Mesenchymal stem cell (in vitro differentiated cells and primary cell): ENCODE results near the gene PGGT1B.

Source experiments
- DNase-seq: peaks from one replicate; pipeline ENCODE4 v3.0.0-alpha.2; 2013
- H2AFZ ChIP-seq: one replicate; pipeline ENCODE4 v1.6.1; 2013; ENCODE audit warnings: low read depth, mild to moderate bottlenecking, control low read depth, inconsistent platforms, low read length, moderate library complexity
- H2AK5ac ChIP-seq: 2 replicates; pipeline ENCODE4 v1.6.1; 2013; ENCODE audit warnings: low read length, moderate library complexity, mild to moderate bottlenecking, inconsistent platforms; ENCODE audit not compliant: severe bottlenecking
- H2BK120ac ChIP-seq: one replicate; pipeline ENCODE4 v1.6.1; 2013; ENCODE audit warnings: low read depth, mild to moderate bottlenecking, inconsistent platforms, low read length, moderate library complexity
- H2BK12ac ChIP-seq, 2 experiments: one replicate each; pipeline ENCODE4 v1.6.1; 2013; ENCODE audit warnings: inconsistent platforms in 2 of 2, low read length in 2 of 2, mild to moderate bottlenecking in 2 of 2, moderate library complexity in 2 of 2, control low read depth in 1 of 2
- H2BK15ac ChIP-seq: one replicate; pipeline ENCODE4 v1.6.1; 2013; ENCODE audit warnings: mild to moderate bottlenecking, low read depth, inconsistent platforms; ENCODE audit not compliant: poor library complexity, severe bottlenecking
- H2BK5ac ChIP-seq: 2 replicates; pipeline ENCODE4 v1.6.1; 2013; ENCODE audit warnings: low read depth, mild to moderate bottlenecking, low read length, control low read depth, inconsistent platforms; ENCODE audit not compliant: poor library complexity, severe bottlenecking
- H3K14ac ChIP-seq, 2 experiments: one replicate each; pipeline ENCODE4 v1.6.1; 2013; ENCODE audit warnings: inconsistent platforms in 2 of 2, low read length in 2 of 2, control low read depth in 1 of 2, mild to moderate bottlenecking in 1 of 2, moderate library complexity in 1 of 2
- H3K18ac ChIP-seq, 2 experiments: one replicate each; pipeline ENCODE4 v1.6.1; 2013; ENCODE audit warnings: inconsistent platforms in 2 of 2, low read length in 2 of 2, control low read depth in 1 of 2, low read depth in 1 of 2, mild to moderate bottlenecking in 1 of 2
- H3K23ac ChIP-seq, 2 experiments: one replicate each; pipeline ENCODE4 v1.6.1; 2013; ENCODE audit warnings: inconsistent platforms in 2 of 2, low read length in 2 of 2, mild to moderate bottlenecking in 2 of 2, moderate library complexity in 2 of 2, control low read depth in 1 of 2
- H3K27ac ChIP-seq: 2 replicates; pipeline ENCODE4 v1.5.1; 2013; ENCODE audit warnings: mild to moderate bottlenecking, moderate library complexity, low read length, control low read depth, inconsistent platforms; ENCODE audit not compliant: poor library complexity, severe bottlenecking
- H3K27me3 ChIP-seq, 2 experiments: 2 replicates each; pipeline versions ENCODE4 v1.6.1 to v1.7.0; 2013; ENCODE audit warnings: low read length in 2 of 2, mild to moderate bottlenecking in 2 of 2, moderate library complexity in 2 of 2, control low read depth in 1 of 2, inconsistent platforms in 1 of 2; ENCODE audit not compliant: control insufficient read depth in 1 of 2, insufficient read depth in 1 of 2
- H3K36me3 ChIP-seq, 2 experiments: 2 replicates each; pipeline versions ENCODE4 v1.6.1 to v1.7.0; 2013; ENCODE audit warnings: low read length in 2 of 2, control low read depth in 1 of 2, inconsistent platforms in 1 of 2, low read depth in 1 of 2, mild to moderate bottlenecking in 1 of 2; ENCODE audit not compliant: insufficient read depth in 2 of 2, control insufficient read depth in 1 of 2
- H3K4ac ChIP-seq, 2 experiments: one replicate each; pipeline ENCODE4 v1.6.1; 2013; ENCODE audit warnings: inconsistent platforms in 2 of 2, low read length in 2 of 2, mild to moderate bottlenecking in 2 of 2, moderate library complexity in 2 of 2, control low read depth in 1 of 2, low read depth in 1 of 2
- H3K4me1 ChIP-seq: 2 replicates; pipeline ENCODE4 v1.6.1; 2013; ENCODE audit warnings: low read depth, low read length, control low read depth; ENCODE audit not compliant: control insufficient read depth, insufficient read depth
- H3K4me2 ChIP-seq: 2 replicates; pipeline ENCODE4 v1.6.1; 2013; ENCODE audit warnings: low read length, mild to moderate bottlenecking, inconsistent platforms; ENCODE audit not compliant: poor library complexity, severe bottlenecking
- H3K4me3 ChIP-seq, 2 experiments: 2 replicates each; pipeline versions ENCODE4 v1.5.1 to v1.7.0; 2013; ENCODE audit warnings: low read length in 2 of 2, mild to moderate bottlenecking in 2 of 2, control low read depth in 1 of 2, low read depth in 1 of 2; ENCODE audit not compliant: insufficient read depth in 1 of 2
- H3K79me1 ChIP-seq: replicated peaks from 2 replicates; pipeline ENCODE4 v1.6.1; 2013; ENCODE audit warnings: mild to moderate bottlenecking, control low read depth, low read length, inconsistent platforms; ENCODE audit not compliant: poor library complexity, severe bottlenecking
- H3K9ac ChIP-seq: 2 replicates; pipeline ENCODE4 v1.7.0; 2013; ENCODE audit warnings: mild to moderate bottlenecking, low read length, moderate library complexity
- H3K9me3 ChIP-seq: 2 replicates; pipeline ENCODE4 v1.7.0; 2013; ENCODE audit warnings: mild to moderate bottlenecking, low read length; ENCODE audit not compliant: control insufficient read depth
- H4K8ac ChIP-seq: one replicate; pipeline ENCODE4 v1.6.1; 2013; ENCODE audit warnings: inconsistent platforms, mild to moderate bottlenecking, low read length, moderate library complexity
- H4K91ac ChIP-seq: one replicate; pipeline ENCODE4 v1.6.1; 2013; ENCODE audit warnings: mild to moderate bottlenecking, low read length, inconsistent platforms
- WGBS: methylation state at CpG from one replicate; pipeline ENCODE4 v1.1.7; 2013; ENCODE audit warnings: mixed read lengths; 5-methylcytosine and 5-hydroxymethylcytosine counted together

Gene PGGT1B

GRCh38 chr5:115194676-115195075, 68.0 kb downstream of the PGGT1B start:
- DNase-seq, result no peak
- no peak overlapping the region for H2BK15ac ChIP-seq
- H2AFZ ChIP-seq, result no peak overlapping the region
- no peak overlapping the region for H3K4me2 ChIP-seq
- no peak overlapping the region for H2BK120ac ChIP-seq
- H3K27ac ChIP-seq, result no peak overlapping the region
- WGBS, result 95% methylated on average over 2 of the region's 2 CpGs
- no peak overlapping the region for H2AK5ac ChIP-seq
- H3K23ac ChIP-seq, result no peak overlapping the region
- no peak overlapping the region for H3K14ac ChIP-seq
- peaks cover 0 to 3% of the 10 kb centered on the region in 2 experiments for H3K36me3 ChIP-seq
- no peak overlapping the region for H4K8ac ChIP-seq
- no peaks in the 10 kb centered on the region for H3K79me1 ChIP-seq
- H2BK12ac ChIP-seq, result no peak overlapping the region
- no peaks in the 10 kb centered on the region for H3K9me3 ChIP-seq
- no peaks in the 10 kb centered on the region for H3K27me3 ChIP-seq
- no peak overlapping the region for H3K9ac ChIP-seq
- H3K4me3 ChIP-seq, result no peak overlapping the region
- no peak overlapping the region for H3K18ac ChIP-seq
- H3K4ac ChIP-seq, result no peak overlapping the region
- H3K4me1 ChIP-seq, result no peaks in the 10 kb centered on the region
- H4K91ac ChIP-seq, result no peak overlapping the region
- H2BK5ac ChIP-seq, result no peak overlapping the region

- no peak overlapping the region for H3K4ac ChIP-seq
- no peaks in the 10 kb centered on the region for H3K79me1 ChIP-seq
- no peak overlapping the region for H2BK12ac ChIP-seq
- no peak overlapping the region for H3K4me3 ChIP-seq
- H3K27ac ChIP-seq, result no peak overlapping the region
- H3K9me3 ChIP-seq, result no peaks in the 10 kb centered on the region
- no peak overlapping the region for H4K91ac ChIP-seq
- no peaks in the 10 kb centered on the region for H3K4me1 ChIP-seq
- no peak overlapping the region for H3K4me2 ChIP-seq
- H3K18ac ChIP-seq, result no peak overlapping the region
- H3K23ac ChIP-seq, result no peak overlapping the region
- H3K36me3 ChIP-seq, result peaks cover 0 to 3% of the 10 kb centered on the region in 2 experiments
- H3K9ac ChIP-seq, result no peak overlapping the region
- no peak overlapping the region for H2AFZ ChIP-seq
- no peak overlapping the region for H4K8ac ChIP-seq
- no peak overlapping the region for H3K14ac ChIP-seq
- no peak overlapping the region for H2BK15ac ChIP-seq
- no peaks in the 10 kb centered on the region for H3K27me3 ChIP-seq
- no peak overlapping the region for H2AK5ac ChIP-seq
- DNase-seq, result no peak
- H2BK120ac ChIP-seq, result no peak overlapping the region
- H2BK5ac ChIP-seq, result no peak overlapping the region
These were observed 69.4 kb downstream of the PGGT1B start for GRCh38 chr5:115193295-115193694.

GRCh38 chr5:115192098-115192497, 70.6 kb downstream of the PGGT1B start:
- Histone ChIP-seq H3K18ac (no peak overlapping the region), H4K91ac (no peak overlapping the region), H2BK15ac (no peak overlapping the region), H3K23ac (no peak overlapping the region), H3K4me1 (no peaks in the 10 kb centered on the region), H3K36me3 (peaks cover 0 to 3% of the 10 kb centered on the region in 2 experiments), H3K4me2 (no peak overlapping the region), H3K9ac (no peak overlapping the region), H3K27ac (no peak overlapping the region), H3K14ac (no peak overlapping the region), H2BK5ac (no peak overlapping the region), H3K9me3 (no peaks in the 10 kb centered on the region), H2AFZ (no peak overlapping the region), H3K79me1 (no peaks in the 10 kb centered on the region), H2AK5ac (no peak overlapping the region), H2BK120ac (no peak overlapping the region), H3K4ac (no peak overlapping the region), H3K4me3 (no peak overlapping the region), H3K27me3 (no peaks in the 10 kb centered on the region), H2BK12ac (no peak overlapping the region), H4K8ac (no peak overlapping the region)
- DNase-seq, result no peak
- no CpG with 5 or more reads among the region's 1 CpG for WGBS

GRCh38 chr5:115191474-115192031, 71.1 kb downstream of the PGGT1B start:
- H4K91ac ChIP-seq, result no peak overlapping the region
- WGBS, result 92% methylated on average over 8 of the region's 8 CpGs
- no peak overlapping the region for H2AK5ac ChIP-seq

More at GRCh38 chr5:115191474-115192031, 71.1 kb downstream of the PGGT1B start:
- no peak overlapping the region for H3K27ac ChIP-seq
- no peak overlapping the region for H2BK5ac ChIP-seq
- H3K27me3 ChIP-seq, result no peaks in the 10 kb centered on the region
- H3K79me1 ChIP-seq, result no peaks in the 10 kb centered on the region
- no peak overlapping the region for H3K14ac ChIP-seq
- H2AFZ ChIP-seq, result no peak overlapping the region
- no peak overlapping the region for H3K4me2 ChIP-seq
- H3K9me3 ChIP-seq, result no peaks in the 10 kb centered on the region
- H4K8ac ChIP-seq, result no peak overlapping the region
- H3K9ac ChIP-seq, result no peak overlapping the region
- no peak overlapping the region for H3K23ac ChIP-seq
- H2BK120ac ChIP-seq, result no peak overlapping the region
- no peak overlapping the region for H2BK15ac ChIP-seq
- no peak for DNase-seq
- no peak overlapping the region for H3K18ac ChIP-seq
- no peak overlapping the region for H2BK12ac ChIP-seq
- H3K36me3 ChIP-seq, result peaks cover 0 to 3% of the 10 kb centered on the region in 2 experiments
- H3K4me1 ChIP-seq, result no peaks in the 10 kb centered on the region
- H3K4ac ChIP-seq, result no peak overlapping the region
- no peak overlapping the region for H3K4me3 ChIP-seq
